CD14-positive monocyte (primary cell): ENCODE results near the gene PADI2. TPM values are rescaled to one million over a fixed set of nuclear protein-coding genes. Genes with fewer than 3 reads are reported as not detected.
A peak's percentile ranks its signal among the peaks of the same experiment; 100 is the strongest.

Experiments
- DNase-seq, 3 donors: peaks; one replicate each; pipeline ENCODE4 v3.0.0-alpha.2; 2011 to 2022
- H2AFZ ChIP-seq: 2 replicates; pipeline ENCODE4 v1.6.0; 2012; ENCODE audit warnings: mild to moderate bottlenecking, low read depth, low read length, inconsistent platforms; ENCODE audit not compliant: insufficient read depth, poor library complexity, severe bottlenecking
- H3K27ac ChIP-seq, 2 donors: 1 replicate in 1 of 2; 2 replicates in 1 of 2; pipeline ENCODE4 v1.5.1; 2012 to 2013; ENCODE audit warnings: low read length in 2 of 2, control low read depth in 1 of 2, inconsistent platforms in 1 of 2, low read depth in 1 of 2, mild to moderate bottlenecking in 1 of 2
- H3K27me3 ChIP-seq, 2 donors: one replicate each; pipeline versions ENCODE4 v1.6.0 to v1.6.1; 2011 to 2013; ENCODE audit warnings: low read length in 2 of 2; ENCODE audit not compliant: control insufficient read depth in 2 of 2, insufficient read depth in 2 of 2
- H3K36me3 ChIP-seq, 2 donors: replicated peaks in 1 of 2; 1 replicate in 1 of 2; 2 replicates in 1 of 2; pipeline versions ENCODE4 v1.5.1 to v1.6.1; 2012 to 2013; ENCODE audit warnings: low read length in 2 of 2, control low read depth in 1 of 2, inconsistent platforms in 1 of 2, mild to moderate bottlenecking in 1 of 2; ENCODE audit not compliant: insufficient read depth in 2 of 2, control insufficient read depth in 1 of 2
- H3K4me1 ChIP-seq, 2 donors: 1 replicate in 1 of 2; 2 replicates in 1 of 2; pipeline versions ENCODE4 v1.5.1 to v1.6.1; 2012 to 2013; ENCODE audit warnings: low read length in 2 of 2, control low read depth in 1 of 2, inconsistent platforms in 1 of 2, mild to moderate bottlenecking in 1 of 2, moderate library complexity in 1 of 2; ENCODE audit not compliant: insufficient read depth in 2 of 2, control insufficient read depth in 1 of 2
- H3K4me2 ChIP-seq: replicated peaks from 2 replicates; pipeline ENCODE3; 2012; ENCODE audit warnings: low read length, moderate library complexity, mild to moderate bottlenecking; ENCODE audit not compliant: poor library complexity, severe bottlenecking; ENCODE audit errors: extremely low read depth
- H3K4me3 ChIP-seq, 3 experiments: fragments of 200-600 bp in 1 of 3; sonication (generic) in 1 of 3; replicated peaks in 1 of 3; 1 replicate in 2 of 3; 2 replicates in 1 of 3; pipeline ENCODE4 v1.5.1; 2011 to 2013; ENCODE audit warnings: low read length in 3 of 3, mild to moderate bottlenecking in 3 of 3, control low read depth in 2 of 3, low read depth in 2 of 3, inconsistent platforms in 1 of 3, moderate library complexity in 1 of 3
- H3K79me2 ChIP-seq: 2 replicates; pipeline ENCODE4 v1.6.0; 2012; ENCODE audit warnings: mild to moderate bottlenecking, control low read depth, inconsistent platforms, low read length, moderate library complexity; ENCODE audit not compliant: insufficient read depth
- H3K9ac ChIP-seq: 2 replicates; pipeline ENCODE4 v1.6.0; 2017; ENCODE audit warnings: low read length, mild to moderate bottlenecking; ENCODE audit not compliant: insufficient read depth, poor library complexity, severe bottlenecking
- H3K9me3 ChIP-seq, 2 donors: replicated peaks in 1 of 2; 1 replicate in 1 of 2; 2 replicates in 1 of 2; pipeline versions ENCODE4 v1.5.1 to v1.6.1; 2012 to 2013; ENCODE audit warnings: low read length in 2 of 2, control low read depth in 1 of 2; ENCODE audit not compliant: control insufficient read depth in 1 of 2, insufficient read depth in 1 of 2
- H4K20me1 ChIP-seq: 2 replicates; pipeline ENCODE4 v1.6.0; 2012; ENCODE audit warnings: mild to moderate bottlenecking, low read length, control low read depth, moderate library complexity; ENCODE audit not compliant: insufficient read depth
- H3K27ac Mint-ChIP-seq, 7 donors: one replicate each; pipeline ENCODE4 v1.8.0; 2020; ENCODE audit warnings: mild to moderate bottlenecking in 7 of 7, mixed read lengths in 7 of 7, moderate library complexity in 6 of 7, inconsistent platforms in 2 of 7
- H3K27me3 Mint-ChIP-seq, 3 donors: one replicate each; pipeline ENCODE4 v1.8.0; 2021 to 2022; ENCODE audit warnings: low read depth in 3 of 3, mild to moderate bottlenecking in 3 of 3, mixed read lengths in 3 of 3, moderate library complexity in 3 of 3, inconsistent platforms in 1 of 3
- H3K36me3 Mint-ChIP-seq, 2 donors: one replicate each; pipeline ENCODE4 v1.8.0; 2020; ENCODE audit warnings: mixed read lengths in 2 of 2, inconsistent platforms in 1 of 2, mild to moderate bottlenecking in 1 of 2
- H3K4me1 Mint-ChIP-seq: one replicate; pipeline ENCODE4 v1.8.0; 2020; ENCODE audit warnings: mild to moderate bottlenecking, mixed read lengths
- H3K4me3 Mint-ChIP-seq, 2 donors: one replicate each; pipeline ENCODE4 v1.8.0; 2020; ENCODE audit warnings: mild to moderate bottlenecking in 2 of 2, mixed read lengths in 2 of 2, moderate library complexity in 1 of 2
- H3K9me3 Mint-ChIP-seq, 7 donors: one replicate each; pipeline ENCODE4 v1.8.0; 2020 to 2022; ENCODE audit warnings: mixed read lengths in 7 of 7, mild to moderate bottlenecking in 6 of 7, moderate library complexity in 6 of 7, inconsistent platforms in 2 of 7
- CTCF ChIP-seq: fragments of 200-600 bp; IDR thresholded peaks from one replicate; pipeline ENCODE4 v1.8.0; 2022; ENCODE audit warnings: antibody characterized with exemption, mild to moderate bottlenecking
- WGBS: methylation state at CpG from one replicate; pipeline ENCODE4 v1.1.5; 2013; ENCODE audit warnings: missing lambda C conversion rate; ENCODE audit not compliant: insufficient coverage; 5-methylcytosine and 5-hydroxymethylcytosine counted together
- intact Hi-C, 2 donors: fragments of 100-400 bp; cut with micrococcal nuclease; formaldehyde crosslinking; loops; one replicate each; pipeline versions ENCODE4 v1.15.0 to v1.15.1; 2023
- polyA plus RNA-seq, 3 donors: library from polyadenylated mRNA; depleted of rRNA in 1 of 3; unstranded in 2 of 3; stranded (reverse) in 1 of 3; fragments of 300-500 nt in 2 of 3; fragments of >200 nt in 1 of 3; fragmentation: Illumina TruSeq in 2 of 3; gene quantifications; 1 replicate in 2 of 3; 2 replicates in 1 of 3; pipeline ENCODE4 v1.2.3, GENCODE V29; 2012 to 2021

The PADI2 gene
- polyA plus RNA-seq, 3 donors = 18.6 to 61.7 (median 32.6) TPM

GRCh38 chr1:17119773-17120480 is 676 bp upstream of the PADI2 start:
- H3K36me3 ChIP-seq = peaks cover 0 to 16% of the 10 kb centered on the region in 2 donors
- Mint-ChIP-seq H3K27me3 (peaks cover 2 to 8% (median 8%) of the 10 kb centered on the region in 3 donors), H3K27ac (peak overlapping the region; percentile 63 to 94 (median 88)), H3K9me3 (peaks cover 0 to 2% (median 0%) of the 10 kb centered on the region in 7 donors), H3K4me3 (peak overlapping the region; percentile 83 to 97), H3K4me1 (peaks cover 79% of the 10 kb centered on the region), H3K36me3 (peaks cover 14 to 16% of the 10 kb centered on the region in 2 donors)
- H3K9ac ChIP-seq = peak overlapping the region; percentile 62
- WGBS = 14% methylated on average over 11 of the region's 20 CpGs
- intact Hi-C loops = loop anchor here (5.0 to 10.0 kb wide), 5 partner anchors 43 to 285 kb away; no protein-coding TSS in a partner anchor
- TF ChIP-seq CTCF = no peak
- no peaks in the 10 kb centered on the region for H3K9me3 ChIP-seq
- peak overlapping the region; percentile 60 to 75 (median 69) for H3K4me3 ChIP-seq
- peaks cover 84 to 85% of the 10 kb centered on the region in 2 donors for H3K4me1 ChIP-seq
- H3K27ac ChIP-seq = peak overlapping the region; percentile 60 to 76
- peak overlapping the region; percentile 57 for H2AFZ ChIP-seq
- peak overlapping the region; percentile 99 for H3K4me2 ChIP-seq
- peak; percentile 55 to 71 (median 64) for DNase-seq
- H3K79me2 ChIP-seq = peaks cover 44% of the 10 kb centered on the region
- H3K27me3 ChIP-seq = no peaks in the 10 kb centered on the region
- peaks cover 15% of the 10 kb centered on the region for H4K20me1 ChIP-seq

- peak overlapping the region; percentile 62 for H3K9ac ChIP-seq
- peak overlapping the region; percentile 99 for H3K4me2 ChIP-seq
- H3K36me3 Mint-ChIP-seq = peaks cover 24 to 27% of the 10 kb centered on the region in 2 donors
- WGBS = 14% methylated on average over 14 of the region's 14 CpGs
- H3K9me3 ChIP-seq = no peaks in the 10 kb centered on the region
- peaks cover 0 to 2% (median 0%) of the 10 kb centered on the region in 7 donors for H3K9me3 Mint-ChIP-seq
- intact Hi-C loops = loop anchor here (5.0 to 10.0 kb wide), 3 partner anchors 41 to 286 kb away; no protein-coding TSS in a partner anchor
- H3K27ac ChIP-seq = peak overlapping the region; percentile 25 to 60
- peak overlapping the region; percentile 83 to 97 for H3K4me3 Mint-ChIP-seq
- peak overlapping the region in 6 of 7 donors; percentile 42 to 90 (median 74) for H3K27ac Mint-ChIP-seq
- peak overlapping the region; percentile 60 to 75 (median 69) for H3K4me3 ChIP-seq
- peaks cover 7 to 29% of the 10 kb centered on the region in 2 donors for H3K36me3 ChIP-seq
- peaks cover 56% of the 10 kb centered on the region for H3K79me2 ChIP-seq
- H3K4me1 ChIP-seq = peaks cover 93 to 95% of the 10 kb centered on the region in 2 donors
- peaks cover 92% of the 10 kb centered on the region for H3K4me1 Mint-ChIP-seq
- no peak for TF ChIP-seq CTCF
- peaks cover 26% of the 10 kb centered on the region for H4K20me1 ChIP-seq
- H3K27me3 ChIP-seq = no peaks in the 10 kb centered on the region
- peaks cover 2 to 8% (median 8%) of the 10 kb centered on the region in 3 donors for H3K27me3 Mint-ChIP-seq
- DNase-seq = peak in 2 of 3 donors; percentile 28 to 57
- peak overlapping the region; percentile 57 for H2AFZ ChIP-seq
These were observed 560 bp downstream of the PADI2 start for GRCh38 chr1:17118706-17119075.
